IPS-18a (cell line): ENCODE data around the gene ZNF764.
A peak's percentile ranks its signal among the peaks of the same experiment; 100 is the strongest.

Experiments used
- H3K27ac ChIP-seq: one replicate; pipeline ENCODE4 v1.5.1; 2013; ENCODE audit warnings: low read length
- H3K27me3 ChIP-seq: one replicate; pipeline ENCODE4 v1.6.1; 2013; ENCODE audit warnings: mild to moderate bottlenecking, low read length; ENCODE audit not compliant: control insufficient read depth, insufficient read depth
- H3K36me3 ChIP-seq: one replicate; pipeline ENCODE4 v1.6.1; 2013; ENCODE audit warnings: low read depth, low read length; ENCODE audit not compliant: control insufficient read depth
- H3K4me1 ChIP-seq: one replicate; pipeline ENCODE4 v1.6.1; 2013; ENCODE audit warnings: low read depth, low read length; ENCODE audit not compliant: control insufficient read depth
- H3K4me3 ChIP-seq: one replicate; pipeline ENCODE4 v1.5.1; 2013; ENCODE audit warnings: low read length
- H3K9ac ChIP-seq: one replicate; pipeline ENCODE4 v1.6.1; 2013; ENCODE audit warnings: mild to moderate bottlenecking, low read length, moderate library complexity
- H3K9me3 ChIP-seq: one replicate; pipeline ENCODE4 v1.6.1; 2013; ENCODE audit warnings: low read depth, low read length; ENCODE audit not compliant: control insufficient read depth

ZNF764 gene

DNA sequence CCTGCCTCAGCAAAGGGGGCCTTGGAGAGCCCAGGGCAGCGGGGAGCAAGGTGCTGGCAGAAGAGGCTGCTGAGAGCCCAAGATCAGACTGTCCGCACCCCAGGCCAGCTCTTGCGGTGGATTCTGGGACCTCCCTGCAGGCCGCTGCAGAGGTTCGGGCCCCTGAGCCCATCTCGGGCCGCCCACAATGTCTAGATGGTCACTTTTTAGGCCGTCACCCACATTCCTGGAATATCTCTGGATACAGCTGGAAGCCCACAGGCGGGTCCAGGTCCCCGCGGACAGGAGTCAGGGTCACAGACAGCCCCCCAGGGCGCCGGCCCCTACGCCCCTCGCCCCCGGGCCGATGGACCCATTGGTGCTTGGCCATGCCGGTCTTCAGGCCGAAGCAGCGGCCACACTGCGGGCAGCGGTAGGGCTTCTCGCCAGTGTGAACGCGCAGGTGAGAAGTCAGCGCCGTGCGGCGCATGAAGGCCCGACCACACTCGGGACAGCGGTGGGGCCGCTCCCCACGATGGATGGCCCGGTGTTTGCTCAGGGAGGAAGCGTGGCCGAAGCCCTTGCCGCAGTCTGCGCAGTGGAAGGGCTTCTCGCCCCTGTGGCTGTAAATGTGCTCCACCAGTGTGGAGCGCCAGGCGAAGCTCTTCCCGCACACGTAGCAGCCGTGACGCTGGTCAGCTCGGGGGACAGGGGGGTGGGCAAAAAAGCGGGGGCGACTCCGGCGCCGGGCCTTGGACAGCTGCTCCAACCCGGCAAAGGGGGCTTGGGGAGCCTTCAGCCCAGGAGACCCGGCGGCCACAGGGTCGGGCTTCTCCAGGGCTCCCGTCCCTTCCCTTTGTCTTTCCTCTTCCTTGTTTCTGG lies 25.7 kb downstream of the ZNF764 start:
- H3K27me3 ChIP-seq = no peaks in the 10 kb centered on the region
- H3K9ac ChIP-seq = no peak overlapping the region
- no peak overlapping the region for H3K4me3 ChIP-seq
- peaks cover 13% of the 10 kb centered on the region for H3K4me1 ChIP-seq
- peaks cover 10% of the 10 kb centered on the region for H3K36me3 ChIP-seq
- H3K27ac ChIP-seq = no peak overlapping the region
- no peaks in the 10 kb centered on the region for H3K9me3 ChIP-seq

DNA sequence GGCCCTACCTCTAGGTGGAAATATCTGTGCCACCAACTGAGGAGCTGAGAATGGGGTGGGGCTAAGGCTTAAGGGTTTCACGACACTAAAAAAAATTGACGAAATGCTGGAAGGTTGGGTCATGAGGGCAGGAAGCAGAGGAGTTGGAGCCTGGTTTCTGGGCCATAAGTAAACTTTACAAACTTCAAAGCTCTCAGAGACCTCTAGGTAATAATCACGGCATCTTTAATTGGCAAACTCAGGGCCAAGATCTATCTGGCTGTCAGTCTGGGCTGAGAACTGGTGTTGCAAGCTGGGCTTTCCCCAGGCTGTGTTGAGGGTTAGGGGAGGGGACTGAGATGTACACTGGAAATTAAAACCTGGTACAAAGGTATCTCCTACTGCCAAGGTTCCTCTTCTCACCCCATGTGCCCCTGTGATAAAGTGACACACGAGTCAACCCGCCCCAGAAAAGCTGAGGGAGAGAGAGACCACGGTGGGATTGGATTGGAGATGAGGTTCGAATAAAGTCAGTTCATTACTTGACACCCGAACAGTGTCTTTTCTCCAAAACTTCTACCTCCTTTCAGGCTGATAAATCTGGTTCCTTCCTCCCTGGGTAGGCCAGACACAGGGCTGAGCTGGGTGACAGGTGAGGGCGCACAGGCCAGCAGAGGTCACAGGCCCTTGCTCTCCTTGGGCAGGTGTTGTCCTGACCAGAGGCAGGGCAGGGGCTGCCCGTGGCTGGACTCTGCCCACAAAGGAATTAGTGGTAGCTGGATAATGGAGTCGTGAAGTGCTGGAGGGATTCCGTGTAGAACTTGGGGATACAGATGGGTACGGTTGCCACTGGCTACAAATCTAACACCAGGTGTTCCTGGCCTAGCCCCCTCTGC lies 27.8 kb downstream of the ZNF764 start:
- H3K27ac ChIP-seq = no peak overlapping the region
- H3K9ac ChIP-seq = no peak overlapping the region
- peaks cover 9% of the 10 kb centered on the region for H3K4me1 ChIP-seq
- no peak overlapping the region for H3K4me3 ChIP-seq
- peaks cover 10% of the 10 kb centered on the region for H3K36me3 ChIP-seq
- H3K27me3 ChIP-seq = no peaks in the 10 kb centered on the region
- H3K9me3 ChIP-seq = no peaks in the 10 kb centered on the region

DNA sequence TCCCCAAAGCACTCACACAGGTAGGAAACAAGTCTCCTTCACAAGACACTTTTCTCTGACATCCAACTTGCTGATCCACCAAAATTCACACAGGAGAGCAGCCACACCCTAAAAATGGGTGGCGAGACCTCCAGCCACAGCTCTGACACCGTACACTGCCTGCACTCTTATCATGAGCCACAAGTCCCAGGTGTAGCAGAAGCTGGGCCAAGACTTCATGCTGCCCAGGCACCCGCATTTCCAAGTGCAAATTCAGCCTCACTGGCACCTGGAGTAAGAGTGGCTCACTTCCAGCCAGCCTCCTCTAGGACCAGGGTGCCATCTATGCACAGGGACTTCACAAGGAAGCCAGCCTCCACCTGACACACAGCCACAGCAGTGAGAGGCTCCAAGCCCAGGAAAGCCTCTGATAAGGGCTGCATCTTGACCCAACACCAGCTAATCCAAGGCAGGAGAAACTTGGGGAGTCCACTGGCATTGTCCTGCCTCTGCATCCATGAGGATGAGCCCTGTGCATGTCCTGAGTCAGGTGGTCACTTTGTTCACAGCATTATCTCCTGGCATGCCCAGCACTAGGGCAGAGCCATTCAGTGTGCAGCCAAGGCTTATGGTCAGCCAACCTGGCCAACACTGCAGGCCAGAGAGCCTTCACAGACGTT lies 29.2 kb downstream of the ZNF764 start:
- peaks cover 9% of the 10 kb centered on the region for H3K4me1 ChIP-seq
- no peak overlapping the region for H3K27ac ChIP-seq
- peaks cover 10% of the 10 kb centered on the region for H3K36me3 ChIP-seq
- H3K9ac ChIP-seq = no peak overlapping the region
- no peak overlapping the region for H3K4me3 ChIP-seq
- no peaks in the 10 kb centered on the region for H3K9me3 ChIP-seq
- no peaks in the 10 kb centered on the region for H3K27me3 ChIP-seq

DNA sequence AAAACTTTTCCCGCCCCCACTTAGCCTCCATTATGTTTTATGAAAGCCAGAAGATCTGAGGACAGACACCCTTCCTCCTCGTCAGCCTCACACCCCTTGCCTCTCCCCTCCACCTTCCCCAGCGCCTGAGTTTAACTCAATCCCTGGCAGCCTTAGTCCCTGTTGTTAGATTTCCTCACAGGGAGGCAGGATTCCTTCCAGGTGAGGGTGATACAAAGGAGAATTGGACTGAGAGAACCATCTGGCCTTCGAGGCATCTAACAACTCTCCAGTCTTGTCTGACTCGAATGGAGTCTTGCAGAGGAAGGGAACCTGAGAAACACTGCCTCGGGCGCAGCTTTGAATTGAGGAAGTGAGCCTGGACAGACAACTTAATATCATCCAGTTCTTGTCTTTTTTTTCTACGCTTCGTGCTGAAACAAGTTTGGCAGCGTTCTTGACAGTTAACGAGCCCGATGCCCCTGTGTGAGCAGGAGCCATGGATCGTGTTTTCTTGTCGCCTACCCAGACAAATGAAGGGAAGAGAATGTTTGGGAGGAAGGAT lies 30.5 kb downstream of the ZNF764 start:
- Histone ChIP-seq H3K9ac (peak overlapping the region; percentile 86), H3K4me3 (peak overlapping the region; percentile 87), H3K4me1 (peaks cover 9% of the 10 kb centered on the region), H3K27ac (peak overlapping the region; percentile 86), H3K27me3 (no peaks in the 10 kb centered on the region), H3K9me3 (no peaks in the 10 kb centered on the region), H3K36me3 (peaks cover 10% of the 10 kb centered on the region)

DNA sequence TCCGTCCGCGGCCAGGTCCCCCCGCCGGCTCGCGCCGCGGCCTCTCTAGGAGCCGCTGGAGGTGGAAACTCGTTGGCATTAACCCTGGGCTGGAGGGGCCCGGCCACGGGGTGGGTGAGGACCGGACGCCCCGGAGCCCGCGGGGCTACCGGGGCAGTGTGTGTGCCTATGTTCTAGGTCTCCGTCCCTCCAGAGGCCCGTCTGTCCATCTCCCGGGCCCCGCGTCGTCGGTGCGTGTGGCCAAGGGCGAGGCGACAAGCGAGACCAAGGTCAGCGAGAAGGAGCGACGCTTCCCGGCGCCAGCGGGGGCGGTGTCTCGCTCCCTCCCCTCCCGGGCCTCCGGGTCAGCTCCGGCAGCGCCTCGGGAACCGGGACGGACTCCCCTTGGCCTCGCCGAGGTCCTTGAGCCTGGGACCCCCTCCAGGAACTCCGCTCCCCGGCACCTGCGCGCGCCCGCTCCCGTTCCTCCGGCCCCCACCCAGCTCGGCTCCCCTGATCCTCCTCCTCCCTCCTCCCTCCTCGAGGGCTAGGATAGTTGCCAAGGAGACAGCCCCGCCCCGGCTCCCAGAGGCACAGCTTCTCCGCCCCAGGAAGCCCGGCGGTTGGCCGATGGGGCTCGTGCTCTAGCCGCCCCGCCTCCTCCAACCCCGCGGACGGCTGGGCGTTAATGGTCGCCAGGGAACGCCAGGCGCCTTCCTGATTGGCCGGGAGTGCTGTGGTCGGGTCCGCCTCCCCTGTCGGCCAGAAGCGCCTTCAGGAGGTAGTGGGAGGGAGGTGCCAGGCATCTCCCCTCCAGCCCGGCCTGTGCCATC lies 31.1 kb downstream of the ZNF764 start:
- Histone ChIP-seq H3K36me3 (peaks cover 10% of the 10 kb centered on the region), H3K27ac (peak overlapping the region; percentile 86), H3K27me3 (no peaks in the 10 kb centered on the region), H3K9me3 (no peaks in the 10 kb centered on the region), H3K4me3 (peak overlapping the region; percentile 87), H3K4me1 (peaks cover 9% of the 10 kb centered on the region), H3K9ac (peak overlapping the region; percentile 86)

DNA sequence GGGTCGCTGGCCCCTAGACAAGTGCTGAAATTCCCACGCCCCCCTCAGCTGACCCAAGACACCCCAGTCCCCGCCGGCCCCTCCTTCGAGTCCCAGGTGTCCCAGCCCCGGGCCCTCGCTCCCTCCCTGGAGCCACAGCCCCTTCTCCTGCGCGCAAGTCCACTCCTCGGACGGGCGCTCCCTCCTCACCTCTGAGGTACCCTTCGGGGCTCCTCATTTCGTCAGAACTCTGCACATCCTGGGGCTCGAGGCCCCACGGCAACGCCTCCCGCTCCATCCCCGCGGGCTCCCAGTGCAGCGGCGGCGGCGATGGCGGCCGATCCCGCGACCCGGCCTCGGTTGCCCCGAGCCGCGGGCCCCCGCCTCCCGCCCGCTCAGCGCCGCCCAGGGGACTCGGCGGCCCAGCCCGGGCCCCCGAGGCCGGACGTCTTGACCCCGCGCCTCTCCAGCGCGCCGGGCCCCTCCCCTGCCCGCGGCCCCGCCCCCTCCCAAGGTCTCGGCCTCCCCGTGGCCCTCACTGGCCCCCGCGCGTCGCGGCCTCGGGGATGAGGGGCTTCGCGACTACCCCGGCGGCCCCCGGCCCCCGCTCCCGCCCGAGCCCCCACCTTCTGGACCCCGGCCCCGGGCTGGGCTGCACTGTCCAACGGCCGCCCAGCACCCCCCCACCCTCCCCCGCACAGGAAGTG lies 31.9 kb downstream of the ZNF764 start, which contains the start of gene ZNF768:
TSS of gene ZNF768 (minus strand) at position 430 of the 686 bp plus-strand sequence. CDS start at position 277, 153 bp downstream.
- Histone ChIP-seq H3K9me3 (no peaks in the 10 kb centered on the region), H3K4me3 (peak within 1 kb of the TSS; percentile 87), H3K27me3 (no peaks in the 10 kb centered on the region), H3K4me1 (peaks cover 9% of the 10 kb centered on the region), H3K27ac (peak within 1 kb of the TSS; percentile 78), H3K36me3 (peaks cover 7% of the 10 kb centered on the region), H3K9ac (peak within 1 kb of the TSS; percentile 86)

DNA sequence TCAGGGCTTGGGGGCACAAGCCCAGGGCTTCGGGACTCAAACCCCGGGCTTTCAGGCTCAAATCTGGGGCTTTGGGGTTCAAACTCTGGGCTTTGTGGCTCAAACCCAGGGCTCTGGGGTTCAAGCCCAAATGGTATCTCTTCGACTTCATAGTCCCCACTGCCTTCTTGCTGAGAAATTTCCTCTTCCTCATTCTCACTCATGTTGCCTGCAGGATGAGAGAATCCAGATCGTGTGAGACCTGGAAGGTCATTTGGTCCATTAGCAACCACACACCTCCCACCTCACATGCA lies 32.4 kb downstream of the ZNF764 start:
- Histone ChIP-seq H3K4me3 (peak overlapping the region; percentile 87), H3K4me1 (peaks cover 9% of the 10 kb centered on the region), H3K9me3 (no peaks in the 10 kb centered on the region), H3K27ac (no peak overlapping the region), H3K27me3 (no peaks in the 10 kb centered on the region), H3K9ac (peak overlapping the region; percentile 50), H3K36me3 (peaks cover 2% of the 10 kb centered on the region)

DNA sequence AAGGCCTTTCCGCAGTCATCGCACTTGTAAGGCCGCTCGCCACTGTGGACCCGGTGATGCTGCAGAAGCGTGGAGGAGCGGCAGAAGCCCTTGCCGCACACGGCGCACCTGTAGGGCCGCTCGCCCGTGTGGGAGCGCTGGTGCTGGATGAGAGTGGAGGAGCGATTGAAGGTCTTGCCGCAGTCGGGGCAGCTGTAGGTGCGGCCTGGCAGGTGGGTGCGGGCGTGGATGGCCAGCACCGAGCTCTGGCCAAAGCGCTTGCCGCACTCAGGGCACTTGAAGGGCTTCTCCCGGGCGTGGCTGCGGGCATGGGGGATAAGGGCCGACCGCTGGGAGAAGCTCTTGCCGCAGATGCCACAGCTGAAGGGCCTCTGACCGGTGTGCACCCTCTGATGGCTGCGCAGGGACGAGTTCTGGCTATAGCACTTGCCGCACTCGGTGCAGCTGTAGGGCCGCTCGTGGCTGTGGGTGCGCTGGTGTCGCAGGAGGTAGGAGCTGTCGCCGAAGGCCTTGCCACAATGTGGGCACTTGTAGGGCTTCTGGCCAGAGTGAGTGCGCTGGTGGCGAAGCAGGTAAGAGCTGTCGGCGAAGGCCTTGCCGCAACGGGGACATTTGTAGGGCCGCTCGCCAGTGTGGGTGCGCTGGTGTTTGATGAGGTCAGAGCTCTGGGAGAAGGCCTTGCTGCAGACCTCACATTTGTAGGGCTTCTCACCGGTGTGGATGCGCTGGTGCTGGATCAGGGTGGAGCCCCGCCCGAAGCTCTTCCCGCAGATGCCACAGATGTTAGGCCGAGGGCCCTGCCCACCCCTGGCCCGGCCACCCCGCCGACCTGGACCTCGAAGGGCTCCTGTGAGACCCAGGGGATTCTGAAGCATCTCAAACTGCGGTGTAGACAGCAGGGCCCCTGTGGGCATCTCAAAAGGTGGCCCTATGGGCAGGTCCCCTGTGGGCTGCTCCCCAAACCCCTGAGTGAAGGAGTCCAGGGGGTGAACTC lies 33.3 kb downstream of the ZNF764 start:
- Histone ChIP-seq H3K27ac (no peak overlapping the region), H3K9ac (no peak overlapping the region), H3K9me3 (no peaks in the 10 kb centered on the region), H3K27me3 (no peaks in the 10 kb centered on the region), H3K4me3 (no peak overlapping the region), H3K36me3 (no peaks in the 10 kb centered on the region), H3K4me1 (peaks cover 9% of the 10 kb centered on the region)

DNA sequence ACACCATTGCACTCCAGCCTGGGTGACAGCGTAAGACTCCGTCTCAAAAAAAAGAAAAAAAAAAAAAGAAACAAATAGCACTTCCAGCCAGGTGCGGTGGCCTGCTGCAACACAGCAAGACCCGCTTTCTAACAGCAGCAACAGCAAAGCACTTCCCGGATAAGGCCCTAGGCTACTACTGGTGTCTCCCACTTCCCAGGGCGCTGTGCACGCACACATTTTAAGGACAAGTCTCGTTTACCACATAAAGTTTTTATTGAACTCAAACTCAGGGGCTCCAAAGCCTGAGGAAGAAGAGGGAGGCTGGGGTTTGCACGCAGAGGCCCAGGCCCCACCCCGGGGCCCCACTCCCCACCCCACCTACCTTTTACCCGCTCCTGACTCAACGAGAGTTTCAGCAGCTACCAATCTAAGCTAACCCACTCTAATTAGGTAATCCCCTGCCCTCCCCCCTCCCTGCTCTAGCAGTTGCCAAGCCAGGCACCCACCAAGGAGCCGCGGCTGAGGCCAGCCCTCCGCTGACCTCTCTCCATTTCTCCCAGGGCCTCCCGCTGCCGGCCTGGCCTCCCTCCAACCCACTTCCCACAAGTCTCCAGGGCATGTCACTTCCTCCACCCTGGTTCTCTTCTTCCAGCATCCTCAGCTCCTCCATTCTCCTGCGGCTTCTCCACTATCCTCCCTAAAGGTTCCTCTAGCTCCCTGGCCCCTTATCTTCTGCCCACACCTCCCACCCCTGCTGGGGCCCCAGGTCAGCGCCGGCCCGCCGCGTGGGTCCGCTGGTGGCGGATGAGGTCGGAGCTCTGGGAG lies 34.2 kb downstream of the ZNF764 start:
- no peaks in the 10 kb centered on the region for H3K27me3 ChIP-seq
- no peaks in the 10 kb centered on the region for H3K9me3 ChIP-seq
- H3K9ac ChIP-seq = no peak overlapping the region
- peaks cover 9% of the 10 kb centered on the region for H3K4me1 ChIP-seq
- no peak overlapping the region for H3K27ac ChIP-seq
- no peaks in the 10 kb centered on the region for H3K36me3 ChIP-seq
- H3K4me3 ChIP-seq = no peak overlapping the region
